NB4 (cell line): ENCODE measurements around the gene SLC37A3.

Experiments
- CTCF ChIP-seq: IDR thresholded peaks from one replicate; pipeline ENCODE4 v1.5.1; 2012; ENCODE audit warnings: low read depth, low read length
- MYC ChIP-seq: IDR thresholded peaks from 2 replicates; pipeline ENCODE4 v1.6.1; 2011; ENCODE audit warnings: low read depth, low read length
- POLR2A ChIP-seq: IDR thresholded peaks from 2 replicates; pipeline ENCODE4 v1.6.1; 2011; ENCODE audit warnings: mild to moderate bottlenecking; ENCODE audit not compliant: insufficient read length; ENCODE audit errors: extremely low read depth

- no peak for TF ChIP-seq CTCF
- no peak for TF ChIP-seq POLR2A
- TF ChIP-seq MYC = no peak
Measured at GRCh38 chr7:140330128-140330527, 68.2 kb downstream of the SLC37A3 start.
